Activated CD8-positive, alpha-beta T cell treated with anti-CD3 and anti-CD28 coated beads for 36 hours (primary cell): ENCODE data around the gene COA1. TPM values are rescaled to one million over a fixed set of nuclear protein-coding genes. Genes with fewer than 3 reads are reported as not detected.

Source experiments
- ATAC-seq: fragments of 200-7000 bp; cut with Tn5 transposase; one replicate; pipeline ENCODE4 v1.10.0; 2021; ENCODE audit warnings: mild to moderate bottlenecking, moderate library complexity
- CTCF ChIA-PET: fragments of 350-600 bp; sonication (Branson Sonifier 250); formaldehyde crosslinking; loops from one replicate; lab custom pipeline; 2021; ENCODE audit warnings: antibody characterized with exemption; lab: Charles Lee
- POLR2A ChIA-PET: fragments of 350-600 bp; sonication (Branson Sonifier 250); formaldehyde crosslinking; loops from one replicate; lab custom pipeline; 2021; ENCODE audit warnings: antibody characterized with exemption; lab: Charles Lee
- DNase-seq: peaks from one replicate; pipeline ENCODE4 v3.0.0-alpha.2; 2020
- H3K27ac Mint-ChIP-seq: one replicate; pipeline ENCODE4 v1.8.0; 2021; ENCODE audit warnings: mild to moderate bottlenecking, mixed read lengths
- H3K27me3 Mint-ChIP-seq: one replicate; pipeline ENCODE4 v1.8.0; 2021; ENCODE audit warnings: mixed read lengths
- H3K36me3 Mint-ChIP-seq: one replicate; pipeline ENCODE4 v1.8.0; 2021; ENCODE audit warnings: low read depth, mixed read lengths
- H3K4me1 Mint-ChIP-seq: one replicate; pipeline ENCODE4 v1.8.0; 2021; ENCODE audit warnings: low read depth, mixed read lengths
- H3K4me3 Mint-ChIP-seq: one replicate; pipeline ENCODE4 v1.8.0; 2021; ENCODE audit warnings: mild to moderate bottlenecking, moderate library complexity, mixed read lengths
- H3K9me3 Mint-ChIP-seq: one replicate; pipeline ENCODE4 v1.8.0; 2021; ENCODE audit warnings: mixed read lengths
- intact Hi-C: fragments of 100-400 bp; cut with micrococcal nuclease; formaldehyde crosslinking; loops from one replicate; pipeline ENCODE4 v1.10.0; 2022
- total RNA-seq, 2 experiments: library from RNA; stranded (reverse); gene quantifications; one replicate each; pipeline ENCODE4 v1.2.3, GENCODE V29; 2021
- TF ChIP-seq, protein P1 (sequence below): fragments of 200-600 bp; IDR thresholded peaks from one replicate; pipeline ENCODE4 v1.8.0; 2022; ENCODE audit warnings: antibody characterized with exemption, mild to moderate bottlenecking

The COA1 gene
- total RNA-seq, 2 experiments from 2014 or later = 78.8 to 85.6 TPM

DNA sequence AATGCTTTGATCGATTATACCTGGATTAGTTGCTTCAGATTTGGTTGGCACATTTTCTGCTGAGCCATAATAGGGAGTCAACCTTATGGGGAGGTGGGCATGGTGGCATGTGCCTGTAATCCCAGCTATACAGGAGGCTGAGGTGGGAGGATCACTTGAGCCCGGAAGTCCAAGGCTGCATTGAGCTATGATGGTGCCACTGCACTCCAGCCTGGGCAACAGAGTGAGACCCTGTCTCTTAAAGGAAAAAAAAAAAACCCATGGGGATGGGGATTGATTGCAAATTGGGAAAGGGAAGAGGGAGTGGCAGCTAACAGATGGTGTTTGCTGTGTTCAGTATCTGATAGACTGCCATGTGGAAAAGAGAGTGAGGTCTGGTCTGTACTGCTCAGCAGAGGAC lies 135.3 kb downstream of the COA1 start:
- Mint-ChIP-seq H3K9me3 (no peaks in the 10 kb centered on the region), H3K36me3 (peaks cover 33% of the 10 kb centered on the region), H3K4me3 (peak overlapping the region; percentile 62), H3K4me1 (peaks cover 81% of the 10 kb centered on the region), H3K27me3 (no peaks in the 10 kb centered on the region), H3K27ac (peak overlapping the region; percentile 89)
- CTCF ChIA-PET = interaction anchor here (1.7 to 2.4 kb wide), 3 partner anchors 9 to 26 kb away, joined by 4 to 17 read pairs (median 8); partner anchors contain the start of gene STK17A
- DNase-seq (no peak), ATAC-seq (no peak)
- TF ChIP-seq, protein P1, sequence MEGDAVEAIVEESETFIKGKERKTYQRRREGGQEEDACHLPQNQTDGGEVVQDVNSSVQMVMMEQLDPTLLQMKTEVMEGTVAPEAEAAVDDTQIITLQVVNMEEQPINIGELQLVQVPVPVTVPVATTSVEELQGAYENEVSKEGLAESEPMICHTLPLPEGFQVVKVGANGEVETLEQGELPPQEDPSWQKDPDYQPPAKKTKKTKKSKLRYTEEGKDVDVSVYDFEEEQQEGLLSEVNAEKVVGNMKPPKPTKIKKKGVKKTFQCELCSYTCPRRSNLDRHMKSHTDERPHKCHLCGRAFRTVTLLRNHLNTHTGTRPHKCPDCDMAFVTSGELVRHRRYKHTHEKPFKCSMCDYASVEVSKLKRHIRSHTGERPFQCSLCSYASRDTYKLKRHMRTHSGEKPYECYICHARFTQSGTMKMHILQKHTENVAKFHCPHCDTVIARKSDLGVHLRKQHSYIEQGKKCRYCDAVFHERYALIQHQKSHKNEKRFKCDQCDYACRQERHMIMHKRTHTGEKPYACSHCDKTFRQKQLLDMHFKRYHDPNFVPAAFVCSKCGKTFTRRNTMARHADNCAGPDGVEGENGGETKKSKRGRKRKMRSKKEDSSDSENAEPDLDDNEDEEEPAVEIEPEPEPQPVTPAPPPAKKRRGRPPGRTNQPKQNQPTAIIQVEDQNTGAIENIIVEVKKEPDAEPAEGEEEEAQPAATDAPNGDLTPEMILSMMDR = no peak
- intact Hi-C loops = no loop called here
- POLR2A ChIA-PET = interaction anchor here (0.9 to 1.4 kb wide), 5 partner anchors 9 to 55 kb away, joined by 3 to 5 read pairs (median 4); partner anchors contain the start of gene STK17A

DNA sequence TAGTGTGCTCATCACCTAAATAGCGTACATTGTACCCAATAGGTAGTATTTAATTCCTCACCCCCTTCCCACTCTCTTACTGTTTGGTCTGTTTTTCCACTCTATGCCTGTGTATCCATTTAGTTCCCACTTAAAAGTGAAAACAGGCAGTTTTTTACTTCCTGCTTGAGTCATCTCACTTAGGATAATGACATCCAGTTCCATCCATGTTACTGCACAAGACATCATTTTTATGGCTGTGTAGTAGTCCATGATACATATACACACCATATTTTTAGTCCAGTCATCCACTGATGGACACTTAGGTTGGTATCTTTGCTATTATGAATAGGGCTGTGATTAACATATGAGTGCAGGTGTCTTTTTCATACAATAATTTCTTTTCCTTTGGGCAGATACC lies 136.3 kb downstream of the COA1 start:
- H3K27ac Mint-ChIP-seq = peak overlapping the region; percentile 89
- H3K36me3 Mint-ChIP-seq = peaks cover 24% of the 10 kb centered on the region
- H3K4me3 Mint-ChIP-seq = peak overlapping the region; percentile 46
- H3K4me1 Mint-ChIP-seq = peaks cover 81% of the 10 kb centered on the region
- DNase-seq (no peak), ATAC-seq (no peak)
- POLR2A ChIA-PET = interaction anchor here (1.2 to 3.5 kb wide), 5 partner anchors 9 to 56 kb away, joined by 3 to 22 read pairs (median 9); partner anchors contain the start of gene STK17A
- intact Hi-C loops = no loop called here
- CTCF ChIA-PET = interaction anchor here (1.0 to 1.7 kb wide), 3 partner anchors 10 to 246 kb away, joined by 3 to 6 read pairs (median 4); partner anchors contain the start of gene STK17A
- TF ChIP-seq, protein P1 = no peak
- no peaks in the 10 kb centered on the region for H3K27me3 Mint-ChIP-seq
- no peaks in the 10 kb centered on the region for H3K9me3 Mint-ChIP-seq

DNA sequence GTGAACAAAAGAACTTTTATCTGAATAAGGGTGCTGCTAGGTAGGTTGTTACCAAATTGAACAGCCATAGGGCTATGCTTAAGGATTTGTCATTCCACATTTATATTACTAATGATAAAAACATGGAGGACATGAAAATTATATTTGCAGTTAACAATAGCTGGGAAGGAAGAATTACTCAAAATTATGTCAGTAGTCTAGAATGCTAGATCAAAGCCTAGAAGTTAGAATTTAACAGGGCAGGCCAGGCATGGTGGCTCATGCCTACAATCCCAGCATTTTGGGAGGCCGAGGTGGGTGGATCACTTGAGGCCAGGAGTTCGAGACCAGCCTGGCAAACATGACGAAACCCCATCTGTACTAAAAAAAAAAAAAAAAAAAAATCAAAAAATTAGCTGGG lies 137.0 kb downstream of the COA1 start:
- ATAC-seq = no peak
- Mint-ChIP-seq H3K36me3 (peaks cover 23% of the 10 kb centered on the region), H3K27me3 (no peaks in the 10 kb centered on the region), H3K4me1 (peaks cover 81% of the 10 kb centered on the region), H3K9me3 (no peaks in the 10 kb centered on the region), H3K4me3 (peak overlapping the region; percentile 46), H3K27ac (peak overlapping the region; percentile 86)
- DNase-seq = no peak
- POLR2A ChIA-PET = interaction anchor here (0.5 to 3.5 kb wide), 6 partner anchors 9 to 114 kb away, joined by 3 to 22 read pairs (median 6); partner anchors contain the start of gene STK17A
- TF ChIP-seq, protein P1 = no peak
- intact Hi-C loops = no loop called here
- CTCF ChIA-PET = interaction anchor here (1.0 to 1.7 kb wide), 4 partner anchors 9 to 247 kb away, joined by 3 to 6 read pairs (median 4); partner anchors contain the start of gene STK17A

DNA sequence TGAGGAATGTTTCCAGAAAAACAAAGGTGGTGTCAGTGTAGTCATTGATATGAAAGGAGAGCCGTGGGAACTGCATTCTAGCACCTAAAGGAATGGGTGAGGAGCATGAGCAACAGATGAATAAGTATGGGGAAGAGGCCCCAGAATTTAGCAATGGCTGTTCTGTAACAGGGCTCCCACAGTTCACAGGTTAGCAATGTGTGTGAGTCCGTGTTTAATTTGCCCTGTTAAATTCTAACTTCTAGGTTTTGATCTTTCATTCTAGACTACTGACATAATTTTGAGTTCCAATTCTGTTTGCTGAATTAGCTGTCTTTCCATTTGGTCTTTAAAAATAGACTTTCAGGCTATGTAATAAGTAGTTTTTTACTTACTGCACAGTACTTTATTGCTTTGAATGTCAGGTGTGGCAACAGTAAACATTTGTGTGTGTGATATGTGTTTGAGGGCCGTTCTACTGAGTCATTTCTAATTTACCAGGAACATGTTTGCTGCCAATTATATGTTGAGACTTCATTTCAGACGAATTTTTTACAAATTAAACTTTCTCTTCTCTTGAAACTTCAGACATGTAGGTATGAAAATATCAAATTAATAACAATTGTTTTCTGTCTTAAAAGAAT lies 137.7 kb downstream of the COA1 start:
- peak; percentile 18 for ATAC-seq
- no peak for DNase-seq
- Mint-ChIP-seq H3K27ac (peak overlapping the region; percentile 86), H3K9me3 (no peaks in the 10 kb centered on the region), H3K4me3 (peak overlapping the region; percentile 46), H3K27me3 (no peaks in the 10 kb centered on the region), H3K4me1 (peaks cover 81% of the 10 kb centered on the region), H3K36me3 (peaks cover 20% of the 10 kb centered on the region)
- ChIA-PET POLR2A (interaction anchor here (0.9 to 3.5 kb wide), 8 partner anchors 8 to 60 kb away, joined by 3 to 22 read pairs (median 6); partner anchors contain the start of gene STK17A), CTCF (interaction anchor here (0.9 to 1.7 kb wide), 9 partner anchors 9 to 108 kb away, joined by 3 to 14 read pairs (median 5); partner anchors contain the start of gene STK17A)
- TF ChIP-seq, protein P1 = no peak
- intact Hi-C loops = loop anchor here (2.0 kb wide), 1 partner anchor 57 kb away; no protein-coding TSS in a partner anchor
